NCI-H345 (cell line): ENCODE results near the gene PFAS.

Experiments
- DNase-seq: peaks from one replicate; lab custom pipeline; 2025; lab: John Stamatoyannopoulos, UW

Gene PFAS

GRCh38 chr17:8310601-8311123 is 61.6 kb downstream of the PFAS start:
- no peak for DNase-seq

DNA sequence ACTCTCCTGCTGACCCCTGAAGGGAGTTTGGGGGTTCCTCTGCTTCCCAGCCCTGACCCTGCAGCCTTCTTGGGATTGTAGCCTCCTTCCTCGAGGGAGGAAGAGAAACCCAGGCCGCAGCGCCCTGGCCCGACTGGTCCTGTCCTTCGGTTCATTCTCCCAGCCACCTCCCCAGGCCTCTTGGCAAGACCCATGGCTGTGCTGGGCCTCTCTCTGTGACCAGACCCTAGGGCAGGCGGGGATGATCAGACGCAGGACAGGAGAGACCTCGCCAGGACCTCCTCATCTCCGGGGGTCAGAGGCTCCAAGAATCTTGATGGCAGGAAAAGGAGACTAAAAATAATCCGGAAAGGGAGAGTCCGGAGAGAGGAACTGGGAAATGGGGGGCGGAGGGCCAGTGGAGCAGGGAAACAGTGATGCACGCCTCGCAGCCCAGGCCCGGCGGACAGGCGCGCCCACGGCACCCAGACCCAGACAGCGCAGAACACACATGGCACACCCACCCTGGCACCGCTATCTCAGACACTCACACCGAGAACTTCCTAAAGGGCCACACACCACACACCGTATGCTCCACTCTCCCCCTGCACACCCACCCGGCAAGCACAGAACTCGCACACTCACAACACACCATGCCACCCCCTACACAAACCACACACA is 62.2 kb downstream of the PFAS start:
- DNase-seq, result no peak

DNA sequence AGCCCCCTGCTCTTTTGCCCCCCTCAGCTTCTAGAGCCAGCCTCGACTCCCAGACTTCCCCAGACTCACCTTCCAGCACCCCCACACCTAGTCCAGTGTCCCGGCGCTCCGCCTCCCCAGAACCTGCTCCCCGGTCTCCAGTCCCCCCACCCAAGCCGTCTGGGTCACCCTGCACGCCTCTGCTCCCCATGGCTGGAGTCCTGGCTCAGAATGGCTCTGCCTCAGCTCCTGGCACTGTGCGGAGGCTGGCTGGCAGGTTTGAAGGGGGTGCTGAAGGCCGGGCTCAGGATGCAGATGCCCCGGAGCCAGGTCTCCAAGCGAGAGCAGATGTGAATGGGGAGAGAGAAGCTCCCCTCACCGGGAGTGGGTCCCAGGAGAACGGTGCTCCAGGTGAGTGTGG is 63.2 kb downstream of the PFAS start:
- DNase-seq, result no peak

GRCh38 chr17:8312726-8313600 is 63.9 kb downstream of the PFAS start:
- DNase-seq, result no peak

DNA sequence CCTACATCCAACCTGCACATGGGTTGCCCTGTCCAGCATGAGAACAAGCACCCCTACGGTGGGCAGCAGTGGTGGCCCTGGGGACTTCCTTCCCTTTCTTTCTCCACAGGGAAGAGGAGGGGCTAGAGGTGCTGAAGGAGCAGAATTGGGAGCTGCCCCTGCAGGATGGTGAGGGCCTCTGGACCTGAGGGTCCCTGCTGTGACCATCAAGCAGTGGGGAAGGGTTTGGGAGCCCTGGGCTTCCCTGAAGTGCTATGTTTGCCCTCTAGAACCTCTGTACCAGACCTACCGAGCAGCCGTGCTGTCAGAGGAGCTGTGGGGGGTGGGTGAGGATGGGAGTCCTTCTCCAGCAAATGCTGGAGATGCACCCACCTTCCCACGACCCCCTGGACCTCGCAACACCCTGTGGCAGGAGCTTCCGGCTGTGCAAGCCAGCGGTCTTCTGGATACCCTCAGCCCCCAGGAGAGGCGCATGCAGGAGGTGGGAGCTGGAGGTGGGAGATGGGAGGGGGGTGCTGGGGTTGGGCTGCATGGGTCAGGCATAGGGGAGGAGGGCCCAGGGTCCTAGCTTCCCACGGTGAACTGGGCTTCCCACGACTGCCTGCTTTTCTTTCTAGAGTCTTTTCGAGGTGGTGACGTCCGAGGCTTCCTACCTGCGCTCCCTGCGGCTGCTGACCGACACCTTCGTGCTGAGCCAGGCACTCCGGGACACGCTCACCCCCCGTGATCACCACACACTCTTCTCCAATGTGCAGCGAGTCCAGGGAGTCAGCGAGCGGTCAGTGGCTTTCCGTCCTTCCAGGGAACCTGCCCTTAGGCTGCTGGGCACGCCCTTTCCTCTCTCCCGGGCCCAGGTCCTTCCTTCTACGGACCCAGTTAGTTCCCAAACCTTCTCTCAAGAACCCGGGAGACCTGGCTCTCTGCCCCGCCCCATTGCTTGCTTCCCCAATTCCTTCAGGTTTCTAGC is 66.0 kb downstream of the PFAS start:
- no peak for DNase-seq

DNA sequence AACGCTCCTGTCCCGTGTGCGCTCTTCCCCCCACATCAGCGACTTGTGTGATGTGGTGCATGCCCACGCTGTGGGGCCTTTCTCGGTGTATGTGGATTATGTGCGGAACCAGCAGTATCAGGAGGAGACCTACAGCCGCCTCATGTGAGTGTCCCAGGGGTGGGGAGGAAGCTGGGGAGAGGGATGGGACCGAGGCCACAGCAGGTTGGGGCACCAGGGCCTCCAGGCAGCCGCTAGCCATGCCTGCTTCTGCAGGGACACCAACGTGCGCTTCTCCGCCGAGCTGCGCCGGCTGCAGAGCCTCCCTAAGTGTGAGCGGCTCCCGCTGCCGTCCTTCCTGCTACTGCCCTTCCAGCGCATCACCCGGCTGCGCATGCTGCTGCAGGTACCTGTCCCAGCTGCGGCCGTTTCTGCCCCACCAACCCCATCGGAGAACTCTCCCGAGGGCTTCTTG is 66.7 kb downstream of the PFAS start:
- no peak for DNase-seq

- no peak for DNase-seq
Measured at GRCh38 chr17:8318010-8318935, 69.2 kb downstream of the PFAS start.
